Effector memory CD8-positive, alpha-beta T cell (primary cell): Measurements from ENCODE around the gene CRHBP.
"Not testable (repeated sequence)": the region's sequence is repeated elsewhere in the genome, so short reads cannot be mapped to it uniquely, and the experiment has no call there.

ENCODE experiments used
- ATAC-seq: fragments of 150-1000 bp; cut with Tn5 transposase; replicated peaks from 2 replicates; pipeline ENCODE4 v1.10.0; 2021; ENCODE audit warnings: mild to moderate bottlenecking, moderate library complexity
- DNase-seq, 3 experiments: peaks; one replicate each; pipeline ENCODE4 v3.0.0; 2021
- H3K27ac Mint-ChIP-seq, 2 donors: one replicate each; pipeline ENCODE4 v1.8.0; 2022; ENCODE audit warnings: mild to moderate bottlenecking in 2 of 2, mixed read lengths in 2 of 2, moderate library complexity in 2 of 2
- H3K27me3 Mint-ChIP-seq, 2 donors: one replicate each; pipeline ENCODE4 v1.8.0; 2022; ENCODE audit warnings: mixed read lengths in 2 of 2
- H3K36me3 Mint-ChIP-seq: one replicate; pipeline ENCODE4 v1.8.0; 2022; ENCODE audit warnings: mild to moderate bottlenecking, moderate library complexity, mixed read lengths; ENCODE audit not compliant: insufficient read depth
- H3K4me1 Mint-ChIP-seq, 2 donors: one replicate each; pipeline ENCODE4 v1.8.0; 2022; ENCODE audit warnings: low read depth in 2 of 2, mixed read lengths in 2 of 2
- H3K4me3 Mint-ChIP-seq, 2 donors: one replicate each; pipeline ENCODE4 v1.8.0; 2022; ENCODE audit warnings: mild to moderate bottlenecking in 2 of 2, mixed read lengths in 2 of 2, moderate library complexity in 2 of 2
- H3K9me3 Mint-ChIP-seq, 2 donors: one replicate each; pipeline ENCODE4 v1.8.0; 2022; ENCODE audit warnings: mixed read lengths in 2 of 2

CRHBP gene

GRCh38 chr5:76974785-76975184 lies 21.9 kb downstream of the CRHBP start:
- Mint-ChIP-seq H3K4me3 (no peak overlapping the region), H3K4me1 (no peaks in the 10 kb centered on the region), H3K27me3 (peaks cover 25 to 38% of the 10 kb centered on the region in 2 donors), H3K9me3 (no peaks in the 10 kb centered on the region), H3K27ac (no peak overlapping the region), H3K36me3 (no peaks in the 10 kb centered on the region)
- DNase-seq, result no peak
- no peak for ATAC-seq

- no peak for ATAC-seq
- no peaks in the 10 kb centered on the region for H3K4me1 Mint-ChIP-seq
- H3K9me3 Mint-ChIP-seq, result no peaks in the 10 kb centered on the region
- H3K36me3 Mint-ChIP-seq, result no peaks in the 10 kb centered on the region
- peaks cover 9 to 11% of the 10 kb centered on the region in 2 donors for H3K27me3 Mint-ChIP-seq
- no peak overlapping the region for H3K4me3 Mint-ChIP-seq
- no peak overlapping the region for H3K27ac Mint-ChIP-seq
- DNase-seq, result no peak
These were observed 26.0 kb downstream of the CRHBP start for GRCh38 chr5:76978869-76979268.

- DNase-seq (no peak), ATAC-seq (no peak)
- Mint-ChIP-seq H3K4me1 (no peaks in the 10 kb centered on the region), H3K27me3 (no peaks in the 10 kb centered on the region), H3K36me3 (no peaks in the 10 kb centered on the region), H3K4me3 (no peak overlapping the region), H3K27ac (no peak overlapping the region), H3K9me3 (no peaks in the 10 kb centered on the region)
These were observed 27.8 kb downstream of the CRHBP start for GRCh38 chr5:76980518-76981144.

- no peak overlapping the region for H3K27ac Mint-ChIP-seq
- ATAC-seq, result no peak
- no peaks in the 10 kb centered on the region for H3K4me1 Mint-ChIP-seq
- no peaks in the 10 kb centered on the region for H3K27me3 Mint-ChIP-seq
- DNase-seq, result no peak
- H3K9me3 Mint-ChIP-seq, result no peaks in the 10 kb centered on the region
- no peak overlapping the region for H3K4me3 Mint-ChIP-seq
- H3K36me3 Mint-ChIP-seq, result no peaks in the 10 kb centered on the region
These were observed 29.6 kb downstream of the CRHBP start for GRCh38 chr5:76982450-76982849.

- Mint-ChIP-seq H3K27me3 (no peaks in the 10 kb centered on the region), H3K9me3 (no peaks in the 10 kb centered on the region), H3K4me3 (no peak overlapping the region), H3K4me1 (no peaks in the 10 kb centered on the region), H3K27ac (no peak overlapping the region), H3K36me3 (no peaks in the 10 kb centered on the region)
- DNase-seq (no peak), ATAC-seq (no peak)
These were observed 30.6 kb downstream of the CRHBP start for GRCh38 chr5:76983468-76983867.

- no peaks in the 10 kb centered on the region for H3K36me3 Mint-ChIP-seq
- no peaks in the 10 kb centered on the region for H3K9me3 Mint-ChIP-seq
- peaks cover 0 to 13% of the 10 kb centered on the region in 2 donors for H3K27me3 Mint-ChIP-seq
- H3K27ac Mint-ChIP-seq, result no peak overlapping the region
- H3K4me1 Mint-ChIP-seq, result no peaks in the 10 kb centered on the region
- DNase-seq (no peak), ATAC-seq (no peak)
- H3K4me3 Mint-ChIP-seq, result no peak overlapping the region
These were observed 34.1 kb downstream of the CRHBP start for GRCh38 chr5:76986825-76987526.

- Mint-ChIP-seq H3K9me3 (no peaks in the 10 kb centered on the region), H3K4me1 (no peaks in the 10 kb centered on the region), H3K4me3 (no peak overlapping the region), H3K27me3 (peaks cover 10 to 29% of the 10 kb centered on the region in 2 donors), H3K27ac (no peak overlapping the region), H3K36me3 (no peaks in the 10 kb centered on the region)
- ATAC-seq, result no peak
- no peak for DNase-seq
These were observed 38.1 kb downstream of the CRHBP start for GRCh38 chr5:76990899-76991459.

GRCh38 chr5:76993436-76993835 lies 40.6 kb downstream of the CRHBP start:
- H3K4me3 Mint-ChIP-seq, ATAC-seq, H3K9me3 Mint-ChIP-seq, H3K4me1 Mint-ChIP-seq, DNase-seq, H3K27ac Mint-ChIP-seq, H3K36me3 Mint-ChIP-seq: not testable (repeated sequence)
- peaks cover 10 to 52% of the 10 kb centered on the region in 2 donors for H3K27me3 Mint-ChIP-seq

GRCh38 chr5:76994337-76994736 lies 41.5 kb downstream of the CRHBP start:
- Mint-ChIP-seq H3K27me3 (peaks cover 15 to 61% of the 10 kb centered on the region in 2 donors), H3K4me3 (no peak overlapping the region), H3K36me3 (no peaks in the 10 kb centered on the region), H3K4me1 (no peaks in the 10 kb centered on the region), H3K9me3 (no peaks in the 10 kb centered on the region), H3K27ac (no peak overlapping the region)
- DNase-seq, result no peak
- ATAC-seq, result no peak

- not testable (repeated sequence) for H3K36me3 Mint-ChIP-seq, DNase-seq, H3K9me3 Mint-ChIP-seq, H3K4me1 Mint-ChIP-seq, ATAC-seq, H3K4me3 Mint-ChIP-seq, H3K27ac Mint-ChIP-seq
- peaks cover 40 to 63% of the 10 kb centered on the region in 2 donors for H3K27me3 Mint-ChIP-seq
These were observed 45.4 kb downstream of the CRHBP start for GRCh38 chr5:76998251-76998650.

- Mint-ChIP-seq H3K27ac (no peak overlapping the region), H3K4me1 (no peaks in the 10 kb centered on the region), H3K36me3 (no peaks in the 10 kb centered on the region), H3K4me3 (no peak overlapping the region), H3K9me3 (no peaks in the 10 kb centered on the region), H3K27me3 (peaks cover 41 to 64% of the 10 kb centered on the region in 2 donors)
- DNase-seq, result no peak
- ATAC-seq, result no peak
These were observed 46.6 kb downstream of the CRHBP start for GRCh38 chr5:76999451-76999850.

- DNase-seq (no peak), ATAC-seq (no peak)
- H3K36me3 Mint-ChIP-seq, result no peaks in the 10 kb centered on the region
- H3K27ac Mint-ChIP-seq, result no peak overlapping the region
- no peaks in the 10 kb centered on the region for H3K9me3 Mint-ChIP-seq
- no peaks in the 10 kb centered on the region for H3K4me1 Mint-ChIP-seq
- H3K27me3 Mint-ChIP-seq, result peaks cover 61 to 64% of the 10 kb centered on the region in 2 donors
- no peak overlapping the region for H3K4me3 Mint-ChIP-seq
These were observed 50.4 kb downstream of the CRHBP start for GRCh38 chr5:77003246-77003645.

GRCh38 chr5:77006124-77006523 lies 53.3 kb downstream of the CRHBP start:
- ATAC-seq, result no peak
- peaks cover 59% of the 10 kb centered on the region in 2 donors for H3K27me3 Mint-ChIP-seq
- no peak for DNase-seq
- no peaks in the 10 kb centered on the region for H3K36me3 Mint-ChIP-seq
- H3K9me3 Mint-ChIP-seq, result no peaks in the 10 kb centered on the region
- no peak overlapping the region for H3K27ac Mint-ChIP-seq
- H3K4me3 Mint-ChIP-seq, result no peak overlapping the region
- H3K4me1 Mint-ChIP-seq, result no peaks in the 10 kb centered on the region

- peaks cover 52 to 67% of the 10 kb centered on the region in 2 donors for H3K27me3 Mint-ChIP-seq
- H3K9me3 Mint-ChIP-seq, result no peaks in the 10 kb centered on the region
- no peaks in the 10 kb centered on the region for H3K36me3 Mint-ChIP-seq
- H3K27ac Mint-ChIP-seq, result no peak overlapping the region
- no peaks in the 10 kb centered on the region for H3K4me1 Mint-ChIP-seq
- H3K4me3 Mint-ChIP-seq, result no peak overlapping the region
- ATAC-seq (no peak), DNase-seq (no peak)
These were observed 55.6 kb downstream of the CRHBP start for GRCh38 chr5:77008413-77008812.
